Tibial artery (tissue), 4 donors: Measurements from ENCODE around the gene CEBPZOS.
A peak's percentile ranks its signal among the peaks of the same experiment; 100 is the strongest.

Experiments
- DNase-seq, 2 donors: peaks; one replicate each; pipeline ENCODE4 v3.0.0-alpha.2; 2019
- H3K27ac ChIP-seq, 2 donors: fragments of 200-600 bp; sonication (generic) in 1 of 2; 1 replicate in 1 of 2; 2 replicates in 1 of 2; pipeline ENCODE4 v1.5.1; 2018 to 2019; ENCODE audit warnings: mild to moderate bottlenecking in 1 of 2
- H3K27me3 ChIP-seq, 2 donors: fragments of 200-600 bp; sonication (generic) in 1 of 2; one replicate each; pipeline versions ENCODE4 v1.5.1 to v1.6.0; 2016 to 2019
- H3K36me3 ChIP-seq, 3 donors: fragments of 200-600 bp; sonication (generic) in 2 of 3; one replicate each; pipeline ENCODE4 v1.5.1; 2016 to 2019; ENCODE audit warnings: mild to moderate bottlenecking in 2 of 3
- H3K4me1 ChIP-seq, 4 donors: fragments of 200-600 bp; sonication (generic) in 2 of 4; 1 replicate in 3 of 4; 2 replicates in 1 of 4; pipeline ENCODE4 v1.5.1; 2016 to 2019
- H3K4me3 ChIP-seq, 2 donors: fragments of 200-600 bp; sonication (generic) in 1 of 2; 1 replicate in 1 of 2; 2 replicates in 1 of 2; pipeline ENCODE4 v1.5.1; 2018 to 2019; ENCODE audit warnings: mild to moderate bottlenecking in 2 of 2
- H3K9me3 ChIP-seq, 3 donors: fragments of 200-600 bp; sonication (generic) in 1 of 3; one replicate each; pipeline ENCODE4 v1.5.1; 2016 to 2019
- intact Hi-C: fragments of 100-400 bp; cut with DNase I; formaldehyde crosslinking; loops from one replicate; pipeline ENCODE4 v1.15.0; 2023; ENCODE audit warnings: low total_unique reads
- TF ChIP-seq, protein P1 (sequence below), 2 experiments: fragments of 200-600 bp in 1 of 2; fragments of 450-650 bp in 1 of 2; IDR thresholded peaks; one replicate each; pipeline ENCODE4 v1.5.1; 2017 to 2019; ENCODE audit warnings: antibody characterized with exemption in 2 of 2, mild to moderate bottlenecking in 1 of 2, moderate library complexity in 1 of 2

The CEBPZOS gene

DNA sequence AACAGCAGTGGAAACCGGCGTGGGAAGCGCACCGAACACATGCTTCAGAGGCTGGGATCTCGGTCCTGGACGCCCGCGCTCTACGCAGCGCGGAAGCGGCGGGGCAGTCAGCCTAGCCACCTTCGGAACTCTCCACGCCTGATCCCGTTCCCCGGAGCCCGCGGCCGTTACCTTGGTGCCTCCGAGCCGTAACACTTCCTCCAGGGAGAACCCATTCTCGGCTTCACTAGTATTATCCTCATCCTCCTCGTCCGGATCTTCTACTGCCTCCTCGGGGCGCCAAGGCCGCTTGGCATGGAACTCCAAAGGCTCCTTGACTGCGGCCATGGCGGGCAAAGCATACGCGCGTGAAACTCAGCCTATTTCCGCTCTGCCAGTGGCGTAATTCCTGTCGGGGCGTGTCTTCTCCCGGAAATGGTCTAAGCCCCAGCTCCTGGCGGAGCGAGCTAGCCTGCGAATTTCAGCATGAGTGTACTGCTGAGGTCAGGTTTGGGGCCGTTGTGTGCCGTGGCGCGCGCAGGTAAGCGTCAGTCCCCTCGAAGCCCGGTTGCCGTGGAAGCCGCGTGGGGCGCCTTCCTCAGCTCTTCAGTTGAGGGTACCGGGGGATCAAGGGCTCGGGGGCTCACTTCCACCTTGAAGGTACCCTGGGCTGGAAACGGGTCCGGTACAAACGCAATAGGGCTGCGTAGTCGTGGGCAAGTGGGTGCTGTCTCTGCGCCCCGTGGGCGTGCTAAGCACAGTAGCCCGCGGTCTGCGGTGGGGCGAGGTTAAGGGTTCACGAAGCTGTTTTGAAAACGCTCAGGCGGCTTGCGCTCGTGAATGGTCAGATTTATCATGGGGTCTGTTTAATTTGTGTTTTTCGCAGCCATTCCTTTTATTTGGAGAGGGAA, 35.2 kb downstream of the CEBPZOS start, which contains the start of the genes CEBPZ and NDUFAF7:
Gene CEBPZ, minus strand, starts transcription at position 356 of the 890 bp plus-strand sequence. Its CDS starts 29 bp downstream, at position 327.
Gene NDUFAF7, plus strand, starts transcription at position 418 of the 890 bp plus-strand sequence. Its CDS starts 48 bp downstream, at position 466.
- Histone ChIP-seq H3K4me3 (peak within 1 kb of the TSS; percentile 79 to 98), H3K36me3 (peaks cover 14 to 23% (median 19%) of the 10 kb centered on the region in 3 donors), H3K27me3 (no peaks in the 10 kb centered on the region), H3K4me1 (peaks cover 0 to 49% (median 25%) of the 10 kb centered on the region in 4 donors), H3K27ac (peak within 1 kb of the TSS; percentile 85 to 97), H3K9me3 (no peaks in the 10 kb centered on the region)
- TF ChIP-seq, protein P1, sequence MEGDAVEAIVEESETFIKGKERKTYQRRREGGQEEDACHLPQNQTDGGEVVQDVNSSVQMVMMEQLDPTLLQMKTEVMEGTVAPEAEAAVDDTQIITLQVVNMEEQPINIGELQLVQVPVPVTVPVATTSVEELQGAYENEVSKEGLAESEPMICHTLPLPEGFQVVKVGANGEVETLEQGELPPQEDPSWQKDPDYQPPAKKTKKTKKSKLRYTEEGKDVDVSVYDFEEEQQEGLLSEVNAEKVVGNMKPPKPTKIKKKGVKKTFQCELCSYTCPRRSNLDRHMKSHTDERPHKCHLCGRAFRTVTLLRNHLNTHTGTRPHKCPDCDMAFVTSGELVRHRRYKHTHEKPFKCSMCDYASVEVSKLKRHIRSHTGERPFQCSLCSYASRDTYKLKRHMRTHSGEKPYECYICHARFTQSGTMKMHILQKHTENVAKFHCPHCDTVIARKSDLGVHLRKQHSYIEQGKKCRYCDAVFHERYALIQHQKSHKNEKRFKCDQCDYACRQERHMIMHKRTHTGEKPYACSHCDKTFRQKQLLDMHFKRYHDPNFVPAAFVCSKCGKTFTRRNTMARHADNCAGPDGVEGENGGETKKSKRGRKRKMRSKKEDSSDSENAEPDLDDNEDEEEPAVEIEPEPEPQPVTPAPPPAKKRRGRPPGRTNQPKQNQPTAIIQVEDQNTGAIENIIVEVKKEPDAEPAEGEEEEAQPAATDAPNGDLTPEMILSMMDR (IDR thresholded peaks at IDR 0.05), result no peak
- intact Hi-C loops, result loop anchor here (10.0 kb wide), 1 partner anchor 93 kb away; the partner anchor contains the start of gene PRKD3
- DNase-seq, result peak; percentile 93 to 95

DNA sequence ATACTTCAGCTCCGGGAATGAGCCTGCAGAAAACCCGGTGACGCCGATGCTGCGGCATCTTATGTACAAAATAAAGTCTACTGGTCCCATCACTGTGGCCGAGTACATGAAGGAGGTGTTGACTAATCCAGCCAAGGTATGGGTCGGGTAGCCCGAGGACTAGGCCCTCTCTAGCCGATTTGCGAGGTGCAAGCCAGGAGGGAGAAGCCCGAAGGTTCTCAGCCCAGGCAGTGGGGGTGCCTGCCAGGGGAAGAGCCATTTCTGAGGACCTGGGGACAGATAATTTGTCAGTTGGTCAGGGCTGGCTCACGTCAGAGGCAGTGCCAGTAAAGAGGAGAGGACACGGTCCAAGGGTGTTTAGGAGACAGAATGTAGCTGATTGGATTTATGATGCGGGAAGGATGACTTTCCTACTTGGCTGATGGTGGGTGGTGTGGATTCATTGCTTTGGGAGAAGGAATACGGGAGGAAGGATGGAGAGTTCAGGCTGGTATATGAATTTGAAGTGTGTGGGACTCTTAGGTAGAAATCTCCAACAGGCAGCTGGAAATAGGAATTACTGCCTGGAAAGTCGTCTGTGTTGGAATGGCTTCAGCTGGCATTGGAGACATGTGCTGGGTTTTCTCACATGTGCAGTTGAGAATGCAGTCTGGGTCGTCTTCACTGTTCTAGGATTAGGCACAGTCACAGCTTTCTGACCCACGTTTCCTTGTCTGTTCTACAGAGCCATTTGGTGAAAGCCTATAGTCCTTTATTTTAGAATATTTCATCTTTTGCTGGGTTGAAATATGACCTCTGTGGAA, 36.0 kb downstream of the CEBPZOS start:
- intact Hi-C loops, result loop anchor here (10.0 kb wide), 1 partner anchor 92 kb away; the partner anchor contains the start of gene PRKD3
- TF ChIP-seq, protein P1 (IDR thresholded peaks at IDR 0.05), result no peak
- Histone ChIP-seq H3K27me3 (no peaks in the 10 kb centered on the region), H3K9me3 (no peaks in the 10 kb centered on the region), H3K27ac (peak overlapping the region; percentile 85 to 97), H3K36me3 (peaks cover 11 to 25% (median 20%) of the 10 kb centered on the region in 3 donors), H3K4me1 (peaks cover 0 to 40% (median 25%) of the 10 kb centered on the region in 4 donors), H3K4me3 (peak overlapping the region; percentile 79 to 98)
- DNase-seq, result peak in 1 of 2 donors; percentile 64

DNA sequence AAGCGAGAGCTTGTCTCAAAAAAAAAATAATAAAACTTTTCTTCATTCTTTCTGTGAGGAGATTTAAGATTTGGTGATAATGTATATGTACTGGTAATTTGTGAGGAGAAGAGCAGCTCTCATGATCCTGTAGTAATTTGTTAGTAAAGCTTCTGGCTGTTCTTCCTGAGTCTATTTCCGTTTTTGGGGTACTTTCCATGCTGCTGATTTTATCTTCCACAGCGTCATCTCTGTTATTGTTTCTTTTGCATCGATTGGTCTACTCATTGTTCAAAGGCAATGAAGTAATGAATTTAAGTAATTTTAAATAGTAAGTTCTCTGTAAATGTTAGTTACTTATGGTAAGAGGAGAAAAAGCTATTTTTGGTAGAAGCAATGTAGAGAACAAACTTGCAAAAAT, 47.1 kb downstream of the CEBPZOS start:
- no peaks in the 10 kb centered on the region for H3K27me3 ChIP-seq
- TF ChIP-seq, protein P1 (IDR thresholded peaks at IDR 0.05), result no peak
- no peak overlapping the region for H3K27ac ChIP-seq
- DNase-seq, result no peak
- H3K4me3 ChIP-seq, result no peak overlapping the region
- intact Hi-C loops, result no loop called here
- no peaks in the 10 kb centered on the region for H3K9me3 ChIP-seq
- peaks cover 61 to 86% (median 62%) of the 10 kb centered on the region in 3 donors for H3K36me3 ChIP-seq
- H3K4me1 ChIP-seq, result no peaks in the 10 kb centered on the region

DNA sequence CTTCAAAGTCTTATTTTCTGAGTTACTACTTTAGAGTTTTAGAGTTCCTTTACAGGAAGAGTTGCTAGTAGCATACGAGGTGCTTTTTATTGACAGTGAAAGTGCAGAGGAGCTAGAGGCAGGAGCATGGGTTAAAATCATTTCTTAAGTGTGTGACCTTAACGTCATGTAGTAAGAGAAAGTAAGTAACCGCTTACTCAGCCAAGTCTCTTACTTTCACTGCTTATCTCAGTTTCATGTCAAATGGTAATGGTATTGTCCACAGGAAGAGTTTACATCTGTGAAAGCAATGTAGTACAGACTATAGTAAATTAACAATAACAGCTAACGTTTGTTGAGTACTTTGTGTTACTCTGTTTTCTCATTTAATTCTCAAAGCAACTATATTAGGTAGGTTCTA, 47.7 kb downstream of the CEBPZOS start:
- Histone ChIP-seq H3K4me1 (peaks cover 0 to under 1% (median 0%) of the 10 kb centered on the region in 4 donors), H3K4me3 (no peak overlapping the region), H3K9me3 (no peaks in the 10 kb centered on the region), H3K36me3 (peaks cover 64 to 89% (median 66%) of the 10 kb centered on the region in 3 donors), H3K27me3 (no peaks in the 10 kb centered on the region), H3K27ac (no peak overlapping the region)
- intact Hi-C loops, result no loop called here
- TF ChIP-seq, protein P1 (IDR thresholded peaks at IDR 0.05), result no peak
- DNase-seq, result no peak

DNA sequence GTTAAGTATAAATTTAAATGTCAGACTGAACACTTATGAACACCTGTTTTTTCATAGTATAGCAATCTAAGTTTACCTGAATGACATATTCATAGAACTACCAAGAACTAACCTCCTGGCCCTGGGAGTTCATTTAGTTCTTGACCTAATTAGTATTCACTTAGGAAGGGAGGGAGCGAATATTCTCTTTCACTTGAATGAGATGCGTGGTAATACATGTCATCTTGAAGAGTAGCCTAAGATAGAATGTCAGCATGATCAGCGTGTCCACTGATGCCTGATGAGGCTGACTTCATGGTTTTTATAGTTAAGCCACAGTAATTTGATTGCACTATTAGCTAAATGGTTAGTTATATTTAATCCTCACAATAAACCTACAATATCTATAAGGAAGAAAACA, 48.5 kb downstream of the CEBPZOS start:
- intact Hi-C loops, result no loop called here
- H3K36me3 ChIP-seq, result peaks cover 59 to 85% (median 66%) of the 10 kb centered on the region in 3 donors
- TF ChIP-seq, protein P1 (IDR thresholded peaks at IDR 0.05), result no peak
- no peaks in the 10 kb centered on the region for H3K27me3 ChIP-seq
- H3K9me3 ChIP-seq, result no peaks in the 10 kb centered on the region
- H3K4me3 ChIP-seq, result no peak overlapping the region
- H3K27ac ChIP-seq, result no peak overlapping the region
- no peak for DNase-seq
- peaks cover 0 to 8% (median 0%) of the 10 kb centered on the region in 4 donors for H3K4me1 ChIP-seq
